K562 (cell line): ENCODE data around the gene CFAP73.

Experiments
- CBFA2T2 ChIP-seq: fragments of 450-650 bp; conservative IDR thresholded peaks from 2 replicates; pipeline ENCODE4 v1.6.1; 2017; ENCODE audit warnings: mild to moderate bottlenecking
- CTCF ChIP-seq, 3 experiments: IDR thresholded peaks in 2 of 3; conservative IDR thresholded peaks in 1 of 3; 2 replicates each; pipeline ENCODE4 v1.5.1; 2011 to 2012; ENCODE audit warnings: low read length in 3 of 3, mild to moderate bottlenecking in 3 of 3, control low read depth in 2 of 3, improper control_type of control experiment in 1 of 3, inconsistent platforms in 1 of 3, low read depth in 1 of 3, mixed read lengths in 1 of 3, moderate library complexity in 1 of 3; ENCODE audit not compliant: insufficient read depth in 2 of 3
- EGR1 ChIP-seq: fragments of 450-650 bp; conservative IDR thresholded peaks from 2 replicates; pipeline ENCODE4 v1.6.1; 2017; ENCODE audit warnings: mild to moderate bottlenecking
- FOXM1 ChIP-seq, 2 experiments: fragments of 450-650 bp in 1 of 2; sonication (generic) in 1 of 2; formaldehyde crosslinking in 1 of 2; IDR thresholded peaks; 2 replicates each; pipeline versions ENCODE4 v1.6.1 to v1.9.0; 2017 to 2022; ENCODE audit warnings: low read depth in 2 of 2, mild to moderate bottlenecking in 2 of 2, missing genetic modification reagents in 1 of 2, moderate library complexity in 1 of 2
- HMGN3 ChIP-seq: IDR thresholded peaks from 2 replicates; pipeline ENCODE4 v1.6.1; 2011; ENCODE audit warnings: borderline replicate concordance, low read depth, mild to moderate bottlenecking, mixed read lengths, low read length; ENCODE audit not compliant: insufficient read length; ENCODE audit errors: extremely low read depth
- KDM1A ChIP-seq, 2 experiments: fragments of 450-650 bp; IDR thresholded peaks; 2 replicates each; pipeline ENCODE4 v1.6.1; 2016; ENCODE audit warnings: mild to moderate bottlenecking in 2 of 2
- MYC ChIP-seq, 2 experiments: fragments of 250-450 bp in 1 of 2; sonication (Bioruptor Pico) in 1 of 2; IDR thresholded peaks; 2 replicates each; pipeline versions ENCODE4 v1.5.1 to v1.6.1; 2012 to 2021; ENCODE audit warnings: low read depth in 2 of 2, borderline replicate concordance in 1 of 2, improper control_type of control experiment in 1 of 2, low read length in 1 of 2, mild to moderate bottlenecking in 1 of 2, moderate library complexity in 1 of 2
- MYNN ChIP-seq, 2 experiments: sonication (generic); formaldehyde crosslinking in 1 of 2; IDR thresholded peaks; 2 replicates each; pipeline versions ENCODE4 v1.5.0 to v1.6.1; 2016 to 2020; ENCODE audit warnings: antibody characterized with exemption in 1 of 2, missing genetic modification reagents in 1 of 2
- RBFOX2 ChIP-seq: fragments of 200-400 bp; formaldehyde crosslinking; IDR thresholded peaks from 2 replicates; pipeline ENCODE4 v1.6.1; 2017; ENCODE audit warnings: low read depth, mild to moderate bottlenecking, low read length, moderate library complexity
- ZNF561 ChIP-seq: fragments of 450-650 bp; formaldehyde crosslinking; conservative IDR thresholded peaks from 2 replicates; pipeline ENCODE4 v1.4.0; 2020; ENCODE audit warnings: mild to moderate bottlenecking, moderate library complexity
- ZNF586 ChIP-seq: fragments of 450-650 bp; formaldehyde crosslinking; conservative IDR thresholded peaks from 2 replicates; pipeline ENCODE4 v1.4.0; 2020; ENCODE audit warnings: mild to moderate bottlenecking, moderate library complexity
- ZNF76 ChIP-seq: fragments of 250-450 bp; sonication (Bioruptor Pico); IDR thresholded peaks from 2 replicates; pipeline ENCODE4 v1.4.0; 2020; ENCODE audit warnings: mild to moderate bottlenecking, moderate library complexity, borderline replicate concordance

GRCh38 chr12:113184098-113184899, 34.8 kb downstream of the CFAP73 start:
- TF ChIP-seq CBFA2T2 (no peak), RBFOX2 (no peak), FOXM1 (IDR thresholded peaks at IDR 0.05; ENCODE audit: low read depth) (no peak), FOXM1 (CRISPR knock-in tag; IDR thresholded peaks at IDR 0.05; ENCODE audit: low read depth) (no peak), KDM1A (IDR thresholded peaks at IDR 0.05) (no peak), EGR1 (peak; percentile 58), ZNF586 (CRISPR knock-in tag) (no peak), HMGN3 (no peak), ZNF76 (no peak), MYNN (IDR thresholded peaks at IDR 0.05) (no peak), MYNN (CRISPR knock-in tag; IDR thresholded peaks at IDR 0.05) (no peak), MYC (IDR thresholded peaks at IDR 0.05; ENCODE audit: low read depth, low read length) (no peak), MYC (CRISPR knock-in tag; IDR thresholded peaks at IDR 0.05; ENCODE audit: borderline replicate concordance, low read depth) (no peak), CTCF (IDR thresholded peaks at IDR 0.05 in 2 of 3, conservative IDR thresholded peaks at IDR 0.05 in 1 of 3; ENCODE audit: insufficient read depth in 2 of 3, low read depth in 1 of 3, low read length in 3 of 3) (no peak), ZNF561 (no peak)
